Activated effector memory CD4-positive, alpha-beta T cell treated with anti-CD3 and anti-CD28 coated beads, Interleukin-2, amount 50 U/mL, for 16 hours (primary cell): Measurements from ENCODE around the gene BCL11A.

Experiments used
- DNase-seq: peaks from one replicate; pipeline ENCODE4 v3.0.0-alpha.2; 2020

The BCL11A gene

DNA sequence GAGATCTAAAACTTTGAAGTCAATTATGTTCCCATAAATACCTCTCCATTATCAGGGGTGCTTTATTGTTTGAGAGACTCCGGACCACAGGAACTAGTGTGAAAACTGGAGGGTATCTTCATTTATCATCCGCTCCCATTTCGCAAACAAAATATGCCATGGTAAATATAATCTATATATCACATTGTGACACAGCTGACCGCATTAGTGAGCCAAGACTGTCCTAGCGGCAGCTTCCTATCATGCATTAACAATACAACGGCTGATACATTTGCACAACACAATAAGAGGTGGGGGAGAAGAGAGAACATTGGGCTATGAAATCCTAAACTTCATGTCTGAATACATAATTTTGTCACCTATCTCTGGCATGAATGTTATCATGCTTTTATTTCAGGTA is 29.5 kb downstream of the BCL11A start:
- DNase-seq = no peak

- no peak for DNase-seq
Observed at GRCh38 chr2:60522462-60522861, 31.0 kb downstream of the BCL11A start.

GRCh38 chr2:60521626-60522025 is 31.8 kb downstream of the BCL11A start:
- no peak for DNase-seq

GRCh38 chr2:60520917-60521539 is 32.4 kb downstream of the BCL11A start:
- DNase-seq = no peak

DNA sequence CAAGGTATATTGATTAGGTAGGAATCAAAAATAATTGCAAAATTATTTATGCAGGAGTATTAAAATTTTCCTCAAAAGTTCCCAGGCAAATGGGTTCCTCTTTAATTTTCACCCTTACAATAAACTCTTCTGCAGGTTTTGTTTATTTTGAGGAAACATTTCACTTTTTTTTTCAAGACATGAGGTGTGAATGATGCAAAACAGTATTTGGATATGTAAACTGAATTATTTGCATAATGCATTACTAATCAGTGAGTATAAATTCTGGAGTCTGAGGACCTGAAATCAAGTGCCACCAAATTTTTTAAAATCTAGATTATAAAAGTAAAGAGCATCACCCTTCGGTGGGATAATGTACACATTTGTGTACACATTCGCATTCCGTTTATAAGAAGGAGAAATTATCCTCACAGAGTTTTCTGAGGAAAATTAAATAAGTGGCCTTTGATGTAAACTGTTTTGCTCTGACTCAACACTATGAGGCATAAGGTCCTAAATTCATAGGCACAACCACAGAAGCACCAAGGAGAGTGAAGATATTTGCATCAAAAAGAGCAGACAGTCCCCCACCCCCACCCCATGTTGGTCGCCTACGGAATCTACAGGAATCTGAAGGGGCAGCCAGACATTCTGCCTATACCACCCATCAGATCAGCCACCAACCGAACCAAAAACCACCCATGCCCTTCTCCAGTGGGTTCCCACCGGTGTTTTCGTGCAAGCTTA is 33.1 kb downstream of the BCL11A start:
- DNase-seq = no peak

GRCh38 chr2:60519231-60519863 is 34.1 kb downstream of the BCL11A start:
- DNase-seq = no peak

- no peak for DNase-seq
Observed at GRCh38 chr2:60518567-60518966, 34.9 kb downstream of the BCL11A start.

- DNase-seq = no peak
Observed at GRCh38 chr2:60517446-60517845, 36.0 kb downstream of the BCL11A start.

DNA sequence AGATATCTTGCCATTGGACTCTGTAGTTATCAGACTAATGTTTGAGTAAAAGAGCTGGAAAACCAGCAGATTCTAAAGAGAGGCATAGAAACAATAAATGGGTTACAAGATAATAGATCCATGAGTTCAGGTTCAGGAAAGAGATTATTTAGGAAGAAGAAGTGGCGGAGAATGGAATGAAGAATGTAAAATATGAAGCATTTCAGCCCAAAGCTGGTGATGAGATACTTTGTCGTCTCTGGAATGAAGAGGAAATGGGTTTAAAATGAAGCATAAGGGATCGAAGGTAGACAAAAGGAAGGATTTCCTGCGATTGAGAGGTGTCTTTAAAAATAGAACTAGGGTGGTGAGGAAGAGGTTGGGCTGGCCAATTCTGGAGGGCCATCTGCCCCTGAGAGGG is 36.6 kb downstream of the BCL11A start:
- no peak for DNase-seq

DNA sequence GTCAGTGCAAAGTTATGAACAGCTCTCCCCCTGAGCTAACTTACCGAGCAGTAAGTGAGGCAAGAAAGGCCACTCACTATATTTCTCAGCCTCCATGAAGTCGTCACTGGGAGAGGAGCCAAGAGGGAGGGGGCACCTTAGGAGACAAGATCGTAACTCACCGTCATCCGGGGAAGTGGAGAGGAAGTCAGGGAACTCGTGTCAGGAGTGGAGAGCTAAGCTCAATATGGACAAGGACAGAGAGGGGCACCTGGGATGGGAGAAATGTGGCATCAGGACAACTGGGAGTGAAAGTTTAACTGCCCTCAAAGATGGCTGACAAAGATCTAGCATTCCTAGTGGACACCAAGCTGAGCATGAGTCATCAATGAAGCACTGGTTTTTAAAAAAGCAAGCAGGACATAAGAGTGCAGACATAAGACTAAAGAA is 37.1 kb downstream of the BCL11A start:
- no peak for DNase-seq

DNA sequence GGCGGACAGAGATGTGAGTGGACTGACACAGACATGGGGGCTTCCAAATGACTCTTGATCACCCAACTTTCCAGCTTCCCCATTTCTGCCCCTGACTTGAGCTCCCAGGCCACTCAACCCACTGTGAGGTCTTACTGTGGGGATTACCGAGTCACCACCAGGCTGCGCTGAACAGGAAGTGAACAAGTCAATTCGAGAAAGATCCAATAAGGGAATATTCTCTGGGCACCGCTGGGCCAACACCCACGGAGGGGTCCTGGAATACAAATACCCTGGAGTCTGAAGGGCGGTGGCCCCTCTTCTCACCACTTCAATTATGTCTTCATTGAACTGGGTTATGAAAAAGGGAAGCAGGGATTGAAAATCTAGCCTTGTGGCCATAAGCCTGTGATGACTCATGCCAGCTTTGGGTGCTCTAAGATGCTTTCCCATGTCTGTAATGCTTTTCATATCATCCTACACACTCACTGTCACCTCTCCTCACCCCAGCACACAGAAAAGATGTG is 37.7 kb downstream of the BCL11A start:
- no peak for DNase-seq

DNA sequence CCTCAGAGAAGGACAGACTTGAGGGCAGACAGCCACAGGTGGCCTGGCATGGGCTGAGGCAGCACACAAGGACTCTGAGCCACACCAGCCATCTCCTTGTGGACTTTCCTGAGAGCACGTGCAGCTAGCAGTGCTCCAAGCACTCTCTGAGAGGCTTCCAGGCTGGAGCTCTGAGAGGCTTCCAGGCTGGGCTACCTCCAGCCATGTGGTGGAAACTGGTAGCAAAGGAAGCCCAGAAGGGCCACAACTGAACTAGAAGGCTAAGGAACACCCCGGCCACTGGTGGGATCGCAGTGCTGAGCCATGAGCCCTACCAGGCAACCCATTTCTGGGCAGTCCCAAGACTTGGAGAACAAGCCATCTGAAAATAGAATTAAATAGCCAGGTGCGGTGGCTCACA is 39.5 kb downstream of the BCL11A start:
- DNase-seq = no peak

GRCh38 chr2:60513191-60513590 is 40.3 kb downstream of the BCL11A start:
- DNase-seq = no peak

- DNase-seq = no peak
Observed at GRCh38 chr2:60512641-60513040, 40.8 kb downstream of the BCL11A start.

DNA sequence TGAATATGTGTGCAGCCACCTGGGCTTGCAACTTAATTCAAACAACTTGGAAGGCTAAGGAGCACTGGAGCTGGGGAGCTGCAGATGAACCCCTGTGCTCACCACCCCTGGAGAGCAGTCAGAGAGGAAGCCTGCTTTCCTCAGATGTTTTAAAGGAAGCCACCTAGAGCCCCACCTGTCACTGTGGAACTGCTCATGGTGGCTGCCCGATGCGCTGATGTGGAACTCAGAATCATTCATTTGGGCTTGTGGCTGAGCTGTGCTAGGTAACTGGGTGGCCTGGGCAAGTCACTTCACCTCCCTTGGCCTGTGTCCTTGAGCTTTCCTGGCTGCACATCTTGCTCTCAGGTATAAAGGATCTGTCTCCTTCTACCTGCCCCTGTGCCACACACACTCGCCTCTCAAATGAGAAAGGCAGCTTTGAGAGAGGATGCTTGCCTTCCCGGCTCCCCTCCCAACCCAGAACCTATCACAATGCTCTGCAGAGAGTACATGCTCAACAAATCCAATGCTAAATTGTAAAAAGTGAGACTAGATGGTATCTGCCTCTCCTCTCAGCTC is 41.3 kb downstream of the BCL11A start:
- no peak for DNase-seq

DNA sequence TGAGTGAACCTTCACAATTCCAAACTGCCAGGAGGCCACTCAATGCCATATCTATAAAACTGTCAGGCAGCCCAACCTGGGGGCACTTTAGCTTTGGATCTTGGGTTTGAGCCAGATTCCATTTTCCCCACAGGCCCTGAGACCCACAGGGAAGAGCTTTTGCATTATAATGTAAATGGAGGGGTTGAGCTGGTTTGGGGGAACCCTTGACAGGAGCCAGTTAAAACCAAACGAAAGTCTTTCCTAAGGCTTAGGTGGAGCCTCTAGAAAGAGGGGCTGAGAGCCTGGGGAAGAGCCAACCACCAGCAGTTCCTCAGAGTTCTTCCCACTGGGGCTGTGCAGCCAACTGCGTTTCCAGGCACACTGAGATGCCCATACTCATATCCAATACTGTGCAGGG is 42.7 kb downstream of the BCL11A start:
- DNase-seq = no peak

- DNase-seq = no peak
Observed at GRCh38 chr2:60509066-60509465, 44.4 kb downstream of the BCL11A start.

DNA sequence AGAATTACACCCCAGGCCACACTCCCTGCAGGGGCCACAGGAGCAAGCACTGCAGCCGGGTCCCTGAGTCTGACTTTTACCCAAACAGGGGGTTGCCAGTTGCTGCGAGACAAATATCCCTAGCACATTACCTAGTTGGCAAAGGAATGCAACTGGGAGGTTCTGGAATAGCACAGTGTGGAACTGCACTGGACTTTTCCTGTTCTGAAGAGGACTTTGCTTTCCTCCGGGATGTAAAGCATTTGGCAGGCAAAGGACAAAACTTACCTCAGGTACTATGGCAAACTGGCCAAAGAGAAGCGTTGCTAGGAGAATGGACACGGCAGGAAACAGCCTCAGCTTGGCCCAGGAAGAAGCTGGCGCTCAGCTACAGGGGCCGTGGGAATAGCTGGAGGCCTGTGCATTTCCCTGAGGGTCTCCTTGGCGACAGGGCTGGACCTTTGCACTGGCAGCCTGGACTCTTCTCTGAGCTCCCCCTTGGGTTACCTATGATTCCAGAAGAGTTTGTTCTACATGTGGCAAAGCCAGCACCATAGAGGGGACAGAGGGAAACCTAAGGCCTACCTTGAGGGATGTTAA is 45.0 kb downstream of the BCL11A start:
- DNase-seq = no peak

DNA sequence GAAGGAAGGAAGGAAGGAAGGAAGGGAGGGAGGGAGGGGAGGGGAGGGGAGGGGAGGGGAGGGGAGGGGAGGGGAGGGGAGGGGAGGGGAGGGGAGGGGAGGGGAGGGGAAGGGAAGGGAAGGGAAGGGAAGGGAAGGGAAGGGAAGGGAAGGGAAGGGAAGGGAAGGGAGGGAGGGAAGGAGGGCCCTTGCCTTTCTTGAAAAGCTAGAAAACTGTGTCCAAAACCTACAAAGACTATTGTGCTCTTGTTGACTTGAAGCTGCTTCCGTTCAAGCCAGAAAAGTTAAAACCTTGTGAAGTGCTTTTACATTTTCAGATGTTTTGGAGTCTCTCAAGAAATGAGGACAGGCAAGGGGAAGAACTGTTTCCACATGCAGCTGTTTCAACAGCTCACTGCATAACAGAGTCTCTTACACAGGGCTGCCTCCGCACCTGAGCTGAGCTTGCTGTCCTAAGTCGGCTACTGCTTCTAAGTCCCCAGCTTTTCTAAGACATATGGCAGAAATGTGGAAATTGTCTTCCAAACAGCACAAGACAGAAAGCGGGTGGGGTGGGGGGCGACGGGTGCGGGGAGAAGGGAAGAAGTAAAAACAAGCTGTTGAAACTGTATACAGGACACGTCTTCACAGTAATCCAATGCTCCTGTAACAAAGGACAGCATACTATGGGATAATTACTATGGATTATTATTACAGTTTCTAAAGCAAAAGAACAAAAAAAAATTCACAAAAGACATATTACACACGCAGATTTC is 46.1 kb downstream of the BCL11A start:
- DNase-seq = no peak

GRCh38 chr2:60505880-60506260 is 47.6 kb downstream of the BCL11A start:
- no peak for DNase-seq

DNA sequence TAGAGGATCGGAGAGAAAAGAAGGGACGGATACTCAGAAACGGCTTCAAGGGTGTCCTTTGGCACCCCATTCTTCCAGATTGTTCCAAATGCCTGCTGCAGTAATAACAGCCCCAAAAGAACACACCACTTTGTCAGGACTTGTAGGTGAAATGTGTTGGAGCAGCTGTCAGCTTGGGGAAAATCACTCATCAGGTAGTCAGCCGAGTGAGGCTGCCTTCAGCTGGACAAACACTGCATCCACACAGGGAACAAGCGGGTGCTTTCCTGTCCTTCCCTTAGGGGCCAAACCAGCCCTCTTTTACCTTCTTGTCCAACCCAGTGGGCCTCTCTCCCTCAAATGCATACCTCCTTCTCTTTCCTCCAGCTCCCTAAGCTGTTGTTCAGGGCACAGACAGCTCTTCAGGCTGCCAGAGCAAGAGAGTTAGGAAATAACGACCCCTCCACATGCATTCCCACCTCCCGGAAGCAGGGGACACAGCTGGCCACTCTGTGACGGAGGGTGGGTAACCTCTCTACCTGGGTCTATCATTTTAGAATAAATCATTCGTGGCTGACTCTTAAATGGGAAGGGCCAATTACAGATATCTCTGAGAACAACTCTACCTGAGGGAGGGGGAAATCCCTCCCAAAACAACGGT is 48.1 kb downstream of the BCL11A start:
- no peak for DNase-seq

- no peak for DNase-seq
Observed at GRCh38 chr2:60504049-60504448, 49.4 kb downstream of the BCL11A start.
